ENCODE results near the gene SF3A1.

The SF3A1 gene

DNA sequence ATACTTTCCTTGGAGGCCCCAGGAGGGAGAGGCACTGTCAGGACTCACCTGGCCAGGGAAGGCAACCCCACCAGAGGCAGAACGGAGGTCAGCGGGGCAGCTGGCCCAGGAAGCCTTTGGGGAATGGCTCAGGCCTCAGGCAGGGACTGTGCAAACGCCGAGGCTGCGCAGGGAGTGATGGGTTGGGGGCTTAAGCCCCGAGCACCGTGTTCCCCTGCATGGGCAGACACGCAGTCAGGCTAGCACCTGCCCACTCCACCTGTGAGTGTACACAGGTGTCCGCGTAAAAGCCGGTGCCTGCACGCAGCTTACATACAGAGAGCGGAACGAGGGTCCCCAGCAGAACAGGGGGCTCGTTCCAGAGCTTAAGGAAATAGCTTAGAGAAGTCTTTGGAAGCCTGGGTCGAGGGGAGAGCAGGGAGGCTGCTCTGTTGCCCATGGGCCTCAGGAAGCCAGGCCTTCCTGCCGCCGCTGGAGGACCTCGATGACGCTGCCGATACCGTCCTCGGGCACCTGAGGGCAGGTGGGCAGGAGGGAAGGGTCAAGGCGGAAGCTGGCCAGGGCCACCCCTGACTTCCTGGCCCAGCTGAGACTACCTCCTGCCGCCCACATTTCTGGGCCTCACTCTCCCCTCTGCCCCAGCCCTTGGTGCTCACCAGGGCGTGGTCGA lies 71.4 kb downstream of the SF3A1 start:
- no peak for DNase-seq

DNA sequence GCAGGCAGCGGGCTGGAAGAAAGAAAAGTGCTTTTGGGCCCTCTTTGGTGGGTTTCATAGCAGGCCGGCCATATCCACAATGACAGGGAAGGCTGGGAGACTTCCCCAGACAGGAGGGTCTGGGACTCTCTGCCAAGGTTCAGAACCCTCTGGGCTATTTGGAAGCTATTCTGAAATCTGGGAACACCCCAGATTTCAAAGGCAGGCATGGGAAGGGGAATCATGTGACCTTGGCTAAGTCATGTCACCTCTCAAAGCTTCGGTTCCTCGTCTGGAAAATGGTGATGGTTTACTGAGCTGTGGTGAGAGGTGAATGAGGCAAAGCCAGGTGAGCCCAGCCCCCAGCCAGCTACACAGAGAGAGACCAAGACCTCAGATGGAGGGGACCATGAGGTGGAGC lies 72.0 kb downstream of the SF3A1 start:
- DNase-seq, result no peak

- no peak for DNase-seq
These were observed 72.5 kb downstream of the SF3A1 start for GRCh38 chr22:30284172-30284571.

DNA sequence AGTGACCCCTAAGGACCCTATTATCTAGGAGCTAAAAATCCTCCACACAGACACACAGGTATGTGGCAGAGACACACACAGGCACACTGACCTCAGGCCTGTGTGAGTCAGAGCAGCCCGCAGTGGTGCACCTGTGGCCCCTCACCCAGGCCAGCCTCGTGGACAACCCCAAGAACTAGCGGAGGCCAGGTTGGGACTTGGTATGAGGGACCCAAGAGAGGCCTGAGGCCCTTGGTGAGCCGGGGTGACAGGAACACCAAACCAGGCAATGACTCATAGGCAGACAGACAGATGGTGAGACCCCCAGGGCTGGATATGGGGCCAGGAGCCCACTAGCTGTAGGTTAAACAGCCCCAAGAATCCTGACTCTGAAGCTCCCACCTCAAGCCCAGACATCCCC lies 73.4 kb downstream of the SF3A1 start:
- DNase-seq, result no peak

GRCh38 chr22:30282616-30283046 lies 74.1 kb downstream of the SF3A1 start:
- DNase-seq, result no peak
